Dermis blood vessel endothelial cell (primary cell): ENCODE measurements around the gene HYAL3. TPM values are rescaled to one million over a fixed set of nuclear protein-coding genes. Genes with fewer than 3 reads are reported as not detected.

Experiments used
- DNase-seq: peaks from one replicate; pipeline ENCODE4 v3.0.0; 2010
- total RNA-seq: library from RNA; depleted of rRNA; stranded (reverse); fragments of >200 nt; gene quantifications from 2 replicates; pipeline ENCODE4 v1.2.3, GENCODE V29; 2014

Gene HYAL3
- total RNA-seq, 1 donor from 2014 or later = 28.1 TPM

GRCh38 chr3:50327943-50328691, 28.9 kb upstream of the HYAL3 start, which contains the start of gene TUSC2:
Gene TUSC2 (minus strand): TSS chr3:50328223. CDS start chr3:50328099, 124 bp downstream.
- peak; percentile 98 for DNase-seq

DNA sequence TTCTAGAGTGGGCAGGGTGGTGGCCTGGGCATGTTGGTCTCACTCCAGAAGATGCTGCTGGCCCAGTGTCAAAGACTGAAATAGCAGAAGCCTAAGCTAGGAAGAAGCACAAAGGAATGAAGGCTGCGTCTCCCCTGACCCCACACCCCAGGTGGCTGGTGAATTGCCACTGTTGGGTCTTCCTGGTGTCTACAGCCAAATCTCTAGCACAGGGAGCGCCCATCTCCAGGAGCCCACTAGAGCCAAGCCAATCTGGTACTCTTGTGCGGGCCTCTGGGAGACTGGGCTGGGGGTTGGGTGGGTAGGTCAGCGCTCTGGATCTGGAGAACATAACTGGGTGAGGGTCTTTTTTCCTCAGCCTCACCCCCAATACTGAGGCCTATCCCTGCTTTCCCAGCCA, 27.9 kb upstream of the HYAL3 start:
- DNase-seq = no peak

DNA sequence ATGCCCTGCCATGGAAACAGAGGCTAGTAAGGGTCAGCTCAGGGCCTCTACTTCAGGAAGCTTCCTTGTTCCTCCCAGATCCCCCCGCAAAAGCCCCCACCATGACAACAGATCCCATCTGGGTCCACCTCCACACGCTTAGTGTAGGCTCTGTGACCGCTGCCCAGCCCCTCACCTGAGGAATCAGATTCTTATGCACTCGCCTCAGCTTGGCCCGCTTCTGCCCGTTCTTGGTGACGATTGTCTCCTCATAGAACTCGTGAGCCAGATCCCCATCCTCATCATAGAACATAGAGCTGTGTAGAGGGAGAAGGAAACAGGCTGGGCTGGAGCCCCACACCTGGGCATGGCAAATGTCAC, 27.0 kb upstream of the HYAL3 start:
- no peak for DNase-seq

GRCh38 chr3:50325497-50326181, 26.4 kb upstream of the HYAL3 start:
- DNase-seq = no peak

GRCh38 chr3:50325113-50325480, 25.9 kb upstream of the HYAL3 start:
- DNase-seq = no peak

GRCh38 chr3:50324351-50325112, 25.3 kb upstream of the HYAL3 start:
- peak; percentile 89 for DNase-seq

GRCh38 chr3:50323614-50324199, 24.5 kb upstream of the HYAL3 start:
- DNase-seq = peak; percentile 92

DNA sequence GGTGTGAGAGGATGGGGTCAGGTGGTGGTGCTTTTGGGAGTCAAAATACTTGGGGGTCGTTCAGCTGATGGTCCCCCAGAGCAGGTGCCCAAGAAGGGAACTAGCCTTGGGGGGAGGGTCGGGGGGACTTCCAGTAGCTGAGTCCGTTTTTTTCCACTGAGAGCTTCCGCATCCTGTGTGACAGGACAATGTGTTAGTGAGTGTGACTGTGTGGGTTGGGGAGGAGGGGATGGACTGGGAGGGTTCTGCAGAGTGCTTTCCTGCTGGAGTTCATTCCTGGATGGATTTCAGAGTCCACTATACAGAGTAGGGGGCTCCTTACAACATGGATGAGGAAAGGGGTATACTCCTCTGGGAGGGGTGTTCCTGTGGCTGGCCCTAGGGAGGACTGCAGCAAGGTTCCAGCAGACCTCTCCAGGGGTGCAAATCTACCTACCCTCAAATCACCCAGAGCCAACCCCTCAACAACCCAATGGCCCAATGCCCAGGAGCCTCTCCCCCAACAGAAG, 23.9 kb upstream of the HYAL3 start:
- DNase-seq = peak; percentile 88

DNA sequence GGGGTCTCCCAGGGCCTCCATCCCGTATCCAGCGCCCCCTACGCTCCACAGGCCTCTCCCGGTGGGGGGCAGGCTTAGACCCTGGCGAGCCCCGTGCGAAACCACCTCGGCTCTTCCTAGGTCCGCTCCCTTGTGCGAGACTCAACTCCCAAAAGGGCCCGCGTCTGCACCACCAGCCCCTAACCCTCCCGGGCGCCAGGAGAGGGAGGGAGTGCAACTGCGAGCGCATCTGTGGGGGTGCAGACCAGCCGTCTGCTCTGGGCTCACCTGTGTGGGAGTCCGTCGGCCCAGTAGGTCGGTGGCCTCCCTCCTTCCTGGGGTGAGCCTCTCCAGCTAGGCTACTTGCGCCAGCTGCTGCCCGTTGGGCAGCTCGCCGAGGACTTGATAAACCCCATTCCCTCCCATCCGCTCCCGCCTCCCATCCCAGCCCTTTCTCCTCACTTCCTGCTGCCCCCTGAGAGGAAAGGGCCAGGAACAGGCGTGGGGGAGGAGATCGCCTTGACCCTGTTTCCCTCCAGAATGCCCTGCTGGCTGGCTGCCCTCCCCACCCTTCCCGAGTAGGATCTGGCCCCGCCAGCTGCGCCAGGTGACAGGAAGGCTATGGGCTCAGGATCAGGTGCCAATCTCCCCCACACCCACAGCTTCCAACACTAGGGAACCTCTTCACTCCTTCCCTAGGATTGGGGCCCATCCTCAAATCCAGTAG, 23.3 kb upstream of the HYAL3 start, which contains the start of gene HYAL2:
TSS of gene HYAL2 (minus strand) at position 360 of the 706 bp plus-strand sequence. CDS start 2,256 bp downstream, outside the sequence.
- peak; percentile 80 for DNase-seq

DNA sequence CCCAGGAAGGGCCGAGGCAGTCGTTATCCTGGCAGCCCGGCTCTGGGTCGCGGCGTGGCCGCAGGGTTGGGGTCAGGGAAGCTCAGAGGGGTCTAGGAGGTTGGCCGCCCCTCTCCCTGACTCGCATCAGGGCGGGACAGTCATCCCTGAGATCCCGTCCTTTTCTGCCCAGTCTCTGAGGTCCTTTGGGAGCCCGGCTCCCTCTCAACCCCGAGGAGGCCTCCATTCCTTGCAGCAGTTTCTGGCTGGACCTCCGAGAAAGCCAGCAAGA, 22.8 kb upstream of the HYAL3 start:
- DNase-seq = no peak

- peak; percentile 90 for DNase-seq
Measured at GRCh38 chr3:50321336-50322114, 22.3 kb upstream of the HYAL3 start.

DNA sequence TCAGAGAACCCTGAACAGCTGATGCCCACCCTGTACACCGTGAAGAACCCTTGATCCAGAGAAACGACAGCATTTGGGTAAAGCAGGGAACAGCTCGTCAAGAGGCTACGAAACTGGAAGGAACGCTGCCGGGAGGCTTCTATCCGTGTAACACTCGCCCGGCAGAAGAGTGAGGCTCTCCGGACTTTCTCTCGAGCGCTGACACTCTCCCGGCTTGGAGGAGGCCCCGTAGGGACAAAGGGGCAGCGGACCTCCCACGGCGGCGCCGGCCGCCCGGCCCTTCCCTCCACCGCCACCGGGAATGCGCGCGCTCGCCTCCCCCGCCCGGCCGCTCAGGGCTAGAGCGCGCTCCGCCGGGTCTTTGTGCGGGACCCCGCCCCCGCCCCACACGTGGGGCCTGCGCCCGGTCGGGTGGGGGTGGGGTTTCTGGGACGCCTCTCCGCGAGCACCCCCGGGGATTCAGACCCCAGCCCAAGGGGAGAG, 21.7 kb upstream of the HYAL3 start:
- peak; percentile 75 for DNase-seq

DNA sequence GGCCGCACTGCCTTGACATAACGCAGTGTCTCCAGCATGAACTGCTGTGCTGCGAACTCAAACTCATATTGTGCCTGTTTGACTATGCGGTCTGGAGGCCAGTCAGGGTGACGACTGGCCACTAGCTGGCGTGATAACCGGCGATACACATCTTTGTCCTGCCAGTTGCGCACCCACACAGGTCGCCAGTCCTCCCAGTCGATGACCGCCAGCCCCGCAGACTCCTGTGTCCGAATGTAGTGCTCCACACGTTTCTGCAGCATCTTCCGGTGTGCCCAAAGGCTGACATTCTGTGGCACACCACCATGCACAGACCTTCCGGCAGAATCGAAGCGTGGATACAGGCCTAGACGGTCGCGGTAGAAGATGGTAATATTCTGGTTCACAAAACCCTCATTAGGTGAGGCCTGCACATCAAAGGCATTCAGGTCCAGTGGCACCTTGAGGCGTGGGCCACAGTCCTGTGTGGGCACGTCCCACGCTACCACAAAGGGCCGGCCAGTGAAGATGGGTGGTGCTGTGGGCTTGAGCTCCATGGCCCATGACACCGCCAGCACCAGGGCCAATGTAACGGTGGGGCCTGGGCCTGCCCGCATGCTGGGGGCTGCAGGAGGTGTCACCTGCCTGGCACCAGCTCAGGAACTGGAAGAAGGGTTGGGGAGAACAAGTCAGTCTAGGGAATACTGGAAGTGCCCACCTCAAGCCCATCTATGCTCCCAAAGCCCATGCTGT, 20.9 kb upstream of the HYAL3 start:
- DNase-seq = peak; percentile 60

DNA sequence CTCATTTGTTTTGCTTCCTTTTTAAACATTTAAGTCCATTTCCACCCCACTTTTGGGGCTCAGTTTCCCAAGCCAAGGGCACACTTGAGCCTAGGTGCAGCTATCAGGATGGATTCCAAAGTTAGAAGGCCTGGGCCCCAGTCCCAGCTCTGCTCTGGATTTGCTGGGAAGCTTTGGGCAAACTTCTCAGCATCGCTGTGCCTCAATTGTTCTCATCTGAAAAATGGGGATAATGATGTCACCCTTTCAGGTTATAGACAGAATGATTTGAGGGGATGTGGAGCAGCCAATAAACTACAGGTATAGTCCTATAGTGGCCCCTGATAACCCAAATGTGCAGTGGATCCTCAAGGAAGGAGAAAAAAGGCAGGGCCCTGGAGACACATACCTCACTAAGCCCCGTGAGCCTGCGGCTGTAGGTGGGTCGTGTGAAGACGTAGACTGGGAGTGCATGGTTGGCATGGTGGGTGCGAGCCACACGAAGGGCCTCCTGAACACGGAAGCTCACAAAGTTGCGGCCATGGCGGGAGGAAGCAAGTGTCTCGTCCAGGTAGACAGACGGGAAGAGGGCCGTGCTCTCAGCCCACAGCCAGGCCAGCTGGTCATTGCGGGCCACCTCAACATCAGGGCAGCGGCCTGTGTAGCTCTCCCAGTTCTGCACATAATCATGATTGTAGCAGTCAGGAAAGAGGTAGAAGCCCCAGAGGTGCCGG, 20.1 kb upstream of the HYAL3 start:
- DNase-seq = no peak

- DNase-seq = no peak
Measured at GRCh38 chr3:50318615-50319014, 19.4 kb upstream of the HYAL3 start.

DNA sequence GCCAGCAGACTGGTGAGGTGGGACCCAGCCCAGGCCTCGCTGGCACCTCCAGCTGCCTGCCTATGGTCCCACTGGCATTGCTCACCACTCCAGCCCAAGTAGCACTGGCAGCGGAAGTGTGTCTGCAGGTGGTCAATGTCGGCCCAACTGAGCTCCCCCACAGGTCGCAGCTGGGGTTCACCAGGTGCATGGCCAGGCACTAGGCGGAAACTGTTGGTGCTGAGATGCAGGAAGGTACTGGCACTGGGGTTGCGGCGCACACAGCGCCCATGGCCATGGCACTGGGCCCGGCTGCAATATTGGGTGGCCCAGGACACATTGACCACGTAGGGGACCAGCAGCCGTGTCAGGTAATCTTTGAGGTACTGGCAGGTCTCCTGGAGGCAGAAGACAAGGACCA, 19.0 kb upstream of the HYAL3 start:
- no peak for DNase-seq

DNA sequence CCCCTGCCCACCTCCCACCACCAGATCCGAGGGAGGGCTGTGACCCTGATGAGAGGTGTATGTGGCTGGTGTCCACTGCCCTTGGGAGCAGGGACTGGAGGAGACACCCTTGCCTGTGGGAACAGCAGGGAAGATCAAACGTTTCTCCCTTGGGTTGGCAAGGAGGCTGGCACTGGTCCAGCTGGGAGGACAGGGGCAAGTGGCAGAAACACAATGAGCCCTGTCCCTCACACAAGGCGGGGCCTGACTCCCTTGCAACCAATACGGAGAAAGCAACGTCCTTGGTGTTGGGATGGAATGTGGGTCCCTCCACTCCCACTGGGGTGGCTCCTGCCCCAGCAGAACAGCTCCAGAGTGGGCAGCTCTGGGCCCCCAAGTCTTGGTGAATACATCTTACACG, 18.1 kb upstream of the HYAL3 start:
- peak; percentile 24 for DNase-seq

- peak; percentile 75 for DNase-seq
Measured at GRCh38 chr3:50316657-50317242, 17.5 kb upstream of the HYAL3 start.

- DNase-seq = no peak
Measured at GRCh38 chr3:50314816-50315215, 15.6 kb upstream of the HYAL3 start.

DNA sequence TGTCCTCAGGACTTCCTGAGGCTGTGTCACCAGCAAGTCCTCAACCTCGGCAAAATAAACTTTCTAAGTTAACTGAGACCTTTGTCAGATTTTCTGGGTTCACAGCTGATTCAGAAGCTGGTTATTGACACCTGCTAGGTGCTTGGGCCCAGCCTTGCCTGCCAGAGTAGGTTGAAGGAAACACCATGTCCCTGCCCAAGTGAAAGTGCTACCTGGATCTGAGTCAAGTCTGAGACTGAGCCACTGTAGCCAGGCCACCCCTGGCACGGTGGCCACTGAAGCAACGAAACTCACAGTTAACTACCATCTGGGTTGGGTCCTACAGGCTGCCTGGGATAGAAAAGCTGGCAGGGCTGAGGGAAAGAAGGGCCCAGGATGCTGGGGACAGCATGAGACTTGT, 15.1 kb upstream of the HYAL3 start:
- DNase-seq = no peak
